Amniotic stem cell (primary cell): ENCODE measurements around the gene CS.
"Not testable (repeated sequence)": the region's sequence is repeated elsewhere in the genome, so short reads cannot be mapped to it uniquely, and the experiment has no call there.

ENCODE experiments used
- DNase-seq: peaks from one replicate; lab custom pipeline; 2025; lab: John Stamatoyannopoulos, UW

Gene CS

GRCh38 chr12:56280849-56281248 is 19.3 kb downstream of the CS start:
- no peak for DNase-seq

- DNase-seq: no peak
Observed at GRCh38 chr12:56278905-56279304, 21.2 kb downstream of the CS start.

- no peak for DNase-seq
Observed at GRCh38 chr12:56274299-56274698, 25.8 kb downstream of the CS start.

GRCh38 chr12:56272468-56272867 is 27.7 kb downstream of the CS start:
- not testable (repeated sequence) for DNase-seq

- no peak for DNase-seq
Observed at GRCh38 chr12:56271031-56271430, 29.1 kb downstream of the CS start.

GRCh38 chr12:56267443-56268071 is 32.6 kb downstream of the CS start:
- DNase-seq: no peak

GRCh38 chr12:56266693-56267442 is 33.3 kb downstream of the CS start, which contains the start of gene COQ10A:
COQ10A (plus strand) TSS chr12:56266942; CDS start chr12:56267119, 177 bp downstream.
- peak; percentile 92 for DNase-seq

- not testable (repeated sequence) for DNase-seq
Observed at GRCh38 chr12:56266068-56266692, 34.0 kb downstream of the CS start.

- DNase-seq: not testable (repeated sequence)
Observed at GRCh38 chr12:56262955-56263354, 37.2 kb downstream of the CS start.

GRCh38 chr12:56261503-56262232 is 38.5 kb downstream of the CS start:
- DNase-seq: no peak

- DNase-seq: no peak
Observed at GRCh38 chr12:56260921-56261320, 39.2 kb downstream of the CS start.

- DNase-seq: no peak
Observed at GRCh38 chr12:56260380-56260779, 39.8 kb downstream of the CS start.

GRCh38 chr12:56258820-56259183 is 41.3 kb downstream of the CS start:
- DNase-seq: no peak

GRCh38 chr12:56258068-56258819 is 41.9 kb downstream of the CS start, which contains the start of gene ANKRD52:
ANKRD52 (minus strand) TSS chr12:56258384; CDS start chr12:56258269, 115 bp downstream.
- DNase-seq: peak; percentile 77

- no peak for DNase-seq
Observed at GRCh38 chr12:56257491-56258067, 42.6 kb downstream of the CS start.

- DNase-seq: no peak
Observed at GRCh38 chr12:56257071-56257470, 43.1 kb downstream of the CS start.

- DNase-seq: no peak
Observed at GRCh38 chr12:56256326-56256960, 43.7 kb downstream of the CS start.

- no peak for DNase-seq
Observed at GRCh38 chr12:56255671-56256070, 44.5 kb downstream of the CS start.

- DNase-seq: no peak
Observed at GRCh38 chr12:56253091-56253490, 47.0 kb downstream of the CS start.

GRCh38 chr12:56252649-56253048 is 47.5 kb downstream of the CS start:
- DNase-seq: no peak

- DNase-seq: no peak
Observed at GRCh38 chr12:56248711-56249110, 51.4 kb downstream of the CS start.
